Lower leg skin (tissue), 4 donors: ENCODE measurements around the gene FGF6. TPM values are rescaled to one million over a fixed set of nuclear protein-coding genes. Genes with fewer than 3 reads are reported as not detected.
"Not testable (repeated sequence)": the region's sequence is repeated elsewhere in the genome, so short reads cannot be mapped to it uniquely, and the experiment has no call there.

Source experiments
- DNase-seq, 2 donors: peaks; one replicate each; pipeline ENCODE4 v3.0.0-alpha.2; 2019; ENCODE audit warnings: low spot score in 2 of 2
- H3K4me3 ChIP-seq: fragments of 200-600 bp; sonication (generic); 2 replicates; pipeline ENCODE4 v1.5.1; 2017; ENCODE audit warnings: mild to moderate bottlenecking, low read depth; ENCODE audit not compliant: poor library complexity, severe bottlenecking
- CTCF ChIP-seq, 3 donors: fragments of 450-650 bp; IDR thresholded peaks; one replicate each; pipeline ENCODE4 v1.5.1; 2016; ENCODE audit warnings: antibody characterized with exemption in 3 of 3, mild to moderate bottlenecking in 3 of 3, moderate library complexity in 2 of 3
- POLR2A ChIP-seq, 2 donors: fragments of 450-650 bp; IDR thresholded peaks; one replicate each; pipeline ENCODE4 v1.6.1; 2016 to 2017; ENCODE audit warnings: antibody characterized with exemption in 2 of 2, mild to moderate bottlenecking in 1 of 2, moderate library complexity in 1 of 2
- WGBS, 2 donors: methylation state at CpG; one replicate each; pipeline ENCODE4 v1.1.5; 2018; 5-methylcytosine and 5-hydroxymethylcytosine counted together
- intact Hi-C: fragments of 100-400 bp; cut with DNase I; formaldehyde crosslinking; loops from one replicate; pipeline ENCODE4 v1.15.0; 2023; ENCODE audit warnings: low total_unique reads
- total RNA-seq, 4 donors: library from RNA; depleted of rRNA; stranded (reverse); fragments of >200 nt; gene quantifications; one replicate each; pipeline ENCODE4 v1.1.0, GENCODE V29; 2016

Gene FGF6
- total RNA-seq, 4 donors from 2014 or later, result not detected

- peak in 1 of 2 donors; percentile 45 for DNase-seq
- TF ChIP-seq CTCF (IDR thresholded peaks at IDR 0.05), result no peak
- TF ChIP-seq POLR2A (IDR thresholded peaks at IDR 0.05), result no peak
- intact Hi-C loops, result no loop called here
- H3K4me3 ChIP-seq, result no peak overlapping the region
- WGBS, 2 donors, result 85 to 87% methylated on average over 8 of the region's 8 CpGs
These were observed 29.3 kb downstream of the FGF6 start for GRCh38 chr12:4416276-4416675.

DNA sequence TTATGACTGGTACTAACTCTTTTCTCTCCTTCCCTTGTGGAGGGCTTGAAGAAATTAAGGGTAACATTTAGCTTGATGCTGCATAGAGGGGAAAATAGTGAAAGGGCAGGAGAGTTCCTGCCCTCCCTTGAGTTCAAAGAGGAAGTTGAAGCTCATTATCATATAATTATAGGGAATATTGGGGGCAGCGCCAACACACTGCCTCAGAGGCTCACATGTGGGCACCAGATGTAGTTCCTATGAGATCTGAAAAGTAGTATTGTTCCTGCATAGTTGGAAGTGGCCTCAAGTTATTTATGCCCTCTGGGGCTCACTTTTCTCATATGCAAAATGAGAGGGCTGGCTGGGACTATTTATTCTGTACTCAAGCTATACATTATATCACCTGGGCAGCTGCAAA is 33.1 kb downstream of the FGF6 start:
- DNase-seq, result peak in 1 of 2 donors; percentile 8
- TF ChIP-seq POLR2A (IDR thresholded peaks at IDR 0.05) (no peak), CTCF (IDR thresholded peaks at IDR 0.05) (no peak)
- no peak overlapping the region for H3K4me3 ChIP-seq
- 37 to 58% methylated on average over 1 of the region's 1 CpG for WGBS, 2 donors
- intact Hi-C loops, result no loop called here

GRCh38 chr12:4412056-4412455 is 33.6 kb downstream of the FGF6 start:
- TF ChIP-seq POLR2A (IDR thresholded peaks at IDR 0.05) (no peak), CTCF (IDR thresholded peaks at IDR 0.05) (no peak)
- no peak overlapping the region for H3K4me3 ChIP-seq
- 59 to 63% methylated on average over 3 of the region's 3 CpGs for WGBS, 2 donors
- no peak for DNase-seq
- intact Hi-C loops, result no loop called here

DNA sequence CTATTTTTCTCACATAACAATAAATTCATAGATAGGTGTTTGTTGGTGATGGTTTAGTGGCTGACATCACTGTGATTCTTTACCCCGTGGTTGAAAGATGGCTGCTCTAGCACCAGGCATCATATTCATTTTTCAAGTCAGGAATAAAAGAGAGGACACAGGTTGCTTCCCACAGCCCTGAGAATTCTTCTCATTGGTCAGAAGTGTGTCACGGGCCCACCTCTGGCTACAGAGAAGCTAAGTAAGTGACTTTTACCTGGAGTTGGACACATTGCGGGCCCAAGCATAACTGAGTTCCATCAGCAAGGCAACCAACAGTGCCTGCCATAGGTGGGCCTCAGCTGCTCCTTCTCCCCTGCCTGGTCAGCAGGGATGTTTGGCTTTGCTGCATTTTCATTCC is 38.5 kb downstream of the FGF6 start:
- WGBS, 2 donors, result 86 to 92% methylated on average over 3 of the region's 3 CpGs
- intact Hi-C loops, result no loop called here
- H3K4me3 ChIP-seq, result no peak overlapping the region
- DNase-seq, result peak in 1 of 2 donors; percentile 37
- TF ChIP-seq CTCF (IDR thresholded peaks at IDR 0.05) (no peak), POLR2A (IDR thresholded peaks at IDR 0.05) (no peak)

DNA sequence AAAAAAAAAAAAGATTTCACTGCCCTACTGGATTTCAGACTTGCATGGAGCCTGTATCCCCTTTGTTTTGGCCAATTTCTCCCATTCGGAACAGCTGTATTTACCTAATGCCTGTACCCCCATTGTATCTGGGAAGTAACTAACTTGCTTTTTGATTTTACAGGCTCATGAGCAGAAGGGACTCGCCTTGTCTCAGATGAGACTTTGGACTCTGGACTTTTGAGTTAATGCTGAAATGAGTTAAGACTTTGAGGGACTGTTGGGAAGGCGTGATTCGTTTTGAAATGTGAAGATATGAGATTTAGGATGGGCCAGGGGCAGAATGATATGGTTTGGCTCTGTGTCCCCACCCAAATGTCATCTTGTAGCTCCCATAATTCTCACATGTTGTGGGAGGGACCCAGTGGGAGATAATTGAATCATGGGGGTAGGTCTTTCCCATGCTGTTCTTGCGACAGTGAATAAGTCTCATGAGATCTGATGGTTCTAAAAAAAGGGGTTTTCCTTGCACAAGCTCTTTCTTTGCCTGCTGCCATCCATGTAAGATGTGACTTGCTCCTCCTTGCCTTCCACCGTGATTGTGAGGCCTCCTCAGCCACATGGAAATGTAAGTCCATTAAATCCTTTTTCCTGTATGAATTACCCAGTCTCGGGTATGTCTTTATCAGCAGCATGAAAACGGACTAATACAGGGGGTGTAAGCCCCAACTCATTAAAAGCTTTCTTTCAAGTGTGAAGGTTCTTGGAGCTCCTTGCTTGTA is 40.6 kb downstream of the FGF6 start:
- H3K4me3 ChIP-seq, intact Hi-C loops, DNase-seq: not testable (repeated sequence)
- WGBS, 2 donors, result 90 to 91% methylated on average over 8 of the region's 8 CpGs

GRCh38 chr12:4402996-4403395 is 42.6 kb downstream of the FGF6 start:
- intact Hi-C loops, result no loop called here
- DNase-seq, result no peak
- H3K4me3 ChIP-seq, result no peak overlapping the region
- TF ChIP-seq CTCF (IDR thresholded peaks at IDR 0.05) (no peak), POLR2A (IDR thresholded peaks at IDR 0.05) (no peak)
- 78 to 80% methylated on average over 4 of the region's 4 CpGs for WGBS, 2 donors
